ENCODE data around the gene ITPR3.

Gene ITPR3

GRCh38 chr6:33684428-33684896 is 63.3 kb downstream of the ITPR3 start:
- Histone ChIP-seq H3K4me1 (ENCODE audit: insufficient read depth, insufficient read length) (no peaks in the 10 kb centered on the region), H3K9me3 (ENCODE audit: insufficient read depth, low read length) (no peaks in the 10 kb centered on the region), H3K36me3 (ENCODE audit: insufficient read depth, insufficient read length, low read length) (peaks cover 24% of the 10 kb centered on the region), H3K4me3 (ENCODE audit: insufficient read length, low read depth) (no peak overlapping the region), H3K27me3 (ENCODE audit: insufficient read depth, insufficient read length) (no peaks in the 10 kb centered on the region), H3K9ac (ENCODE audit: insufficient read length, low read depth) (no peak overlapping the region)
- DNase-seq (ENCODE audit: low read depth, low spot score), result no peak
- TF ChIP-seq SUZ12 (IDR thresholded peaks at IDR 0.05; ENCODE audit: extremely low read depth, insufficient read depth, insufficient read length), result no peak
- TF ChIP-seq YY1 (IDR thresholded peaks at IDR 0.05; ENCODE audit: insufficient read depth, insufficient read length), result no peak
- TF ChIP-seq ZNF274 (IDR thresholded peaks at IDR 0.05; ENCODE audit: low read depth, low read length), result no peak

- Histone ChIP-seq H3K27me3 (ENCODE audit: insufficient read depth, insufficient read length) (no peaks in the 10 kb centered on the region), H3K4me3 (ENCODE audit: insufficient read length, low read depth) (no peak overlapping the region), H3K9ac (ENCODE audit: insufficient read length, low read depth) (no peak overlapping the region), H3K9me3 (ENCODE audit: insufficient read depth, low read length) (no peaks in the 10 kb centered on the region), H3K36me3 (ENCODE audit: insufficient read depth, insufficient read length, low read length) (peaks cover 24% of the 10 kb centered on the region), H3K4me1 (ENCODE audit: insufficient read depth, insufficient read length) (no peaks in the 10 kb centered on the region)
- no peak for TF ChIP-seq SUZ12 (IDR thresholded peaks at IDR 0.05; ENCODE audit: extremely low read depth, insufficient read depth, insufficient read length)
- TF ChIP-seq YY1 (IDR thresholded peaks at IDR 0.05; ENCODE audit: insufficient read depth, insufficient read length), result no peak
- TF ChIP-seq ZNF274 (IDR thresholded peaks at IDR 0.05; ENCODE audit: low read depth, low read length), result no peak
- DNase-seq (ENCODE audit: low read depth, low spot score), result no peak
Observed at GRCh38 chr6:33684983-33685382, 63.9 kb downstream of the ITPR3 start.

DNA sequence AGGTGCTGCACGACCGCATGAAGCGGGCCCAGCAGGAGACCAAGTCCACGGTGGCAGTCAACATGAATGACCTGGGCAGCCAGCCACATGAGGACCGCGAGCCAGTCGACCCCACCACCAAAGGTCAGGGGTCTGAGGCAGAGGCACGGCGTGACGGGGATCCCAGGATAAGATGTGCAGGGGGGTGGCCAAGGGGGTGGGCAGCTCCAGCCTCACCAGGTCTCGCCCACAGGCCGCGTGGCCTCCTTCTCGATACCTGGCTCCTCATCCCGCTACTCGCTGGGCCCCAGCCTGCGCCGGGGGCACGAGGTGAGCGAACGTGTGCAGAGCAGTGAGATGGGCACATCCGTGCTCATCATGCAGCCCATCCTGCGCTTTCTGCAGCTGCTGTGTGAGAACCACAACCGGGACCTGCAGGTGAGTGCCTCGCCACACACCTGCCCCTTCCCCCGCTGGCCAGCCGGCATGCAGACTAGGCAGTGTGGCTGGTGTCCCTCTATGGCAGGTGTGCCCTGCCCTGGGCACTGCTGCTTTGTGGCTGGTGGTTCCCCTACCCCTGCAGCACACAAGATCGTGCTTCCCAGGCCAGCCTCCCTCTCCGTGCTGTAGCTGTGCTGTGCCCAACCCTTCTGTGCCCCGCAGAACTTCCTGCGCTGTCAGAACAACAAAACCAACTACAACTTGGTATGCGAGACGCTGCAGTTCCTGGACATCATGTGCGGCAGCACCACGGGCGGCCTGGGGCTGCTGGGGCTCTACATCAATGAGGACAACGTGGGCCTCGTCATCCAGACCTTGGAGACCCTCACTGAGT is 64.5 kb downstream of the ITPR3 start:
- Histone ChIP-seq H3K4me3 (ENCODE audit: insufficient read length, low read depth) (no peak overlapping the region), H3K4me1 (ENCODE audit: insufficient read depth, insufficient read length) (no peaks in the 10 kb centered on the region), H3K36me3 (ENCODE audit: insufficient read depth, insufficient read length, low read length) (peaks cover 21% of the 10 kb centered on the region), H3K9ac (ENCODE audit: insufficient read length, low read depth) (no peak overlapping the region), H3K27me3 (ENCODE audit: insufficient read depth, insufficient read length) (no peaks in the 10 kb centered on the region), H3K9me3 (ENCODE audit: insufficient read depth, low read length) (no peaks in the 10 kb centered on the region)
- TF ChIP-seq SUZ12 (IDR thresholded peaks at IDR 0.05; ENCODE audit: extremely low read depth, insufficient read depth, insufficient read length), result no peak
- TF ChIP-seq YY1 (IDR thresholded peaks at IDR 0.05; ENCODE audit: insufficient read depth, insufficient read length), result no peak
- TF ChIP-seq ZNF274 (IDR thresholded peaks at IDR 0.05; ENCODE audit: low read depth, low read length), result no peak
- DNase-seq (ENCODE audit: low read depth, low spot score), result no peak

GRCh38 chr6:33686225-33686924 is 65.3 kb downstream of the ITPR3 start:
- no peaks in the 10 kb centered on the region for H3K27me3 ChIP-seq (ENCODE audit: insufficient read depth, insufficient read length)
- H3K36me3 ChIP-seq (ENCODE audit: insufficient read depth, insufficient read length, low read length), result peaks cover 29% of the 10 kb centered on the region
- no peak overlapping the region for H3K4me3 ChIP-seq (ENCODE audit: insufficient read length, low read depth)
- no peak overlapping the region for H3K9ac ChIP-seq (ENCODE audit: insufficient read length, low read depth)
- TF ChIP-seq YY1 (IDR thresholded peaks at IDR 0.05; ENCODE audit: insufficient read depth, insufficient read length), result no peak
- TF ChIP-seq ZNF274 (IDR thresholded peaks at IDR 0.05; ENCODE audit: low read depth, low read length), result no peak
- TF ChIP-seq SUZ12 (IDR thresholded peaks at IDR 0.05; ENCODE audit: extremely low read depth, insufficient read depth, insufficient read length), result no peak
- peaks cover 2% of the 10 kb centered on the region for H3K4me1 ChIP-seq (ENCODE audit: insufficient read depth, insufficient read length)
- H3K9me3 ChIP-seq (ENCODE audit: insufficient read depth, low read length), result no peaks in the 10 kb centered on the region
- no peak for DNase-seq (ENCODE audit: low read depth, low spot score)

GRCh38 chr6:33686981-33687975 is 66.2 kb downstream of the ITPR3 start:
- peaks cover 33% of the 10 kb centered on the region for H3K36me3 ChIP-seq (ENCODE audit: insufficient read depth, insufficient read length, low read length)
- no peak for DNase-seq (ENCODE audit: low read depth, low spot score)
- H3K4me1 ChIP-seq (ENCODE audit: insufficient read depth, insufficient read length), result peaks cover 8% of the 10 kb centered on the region

DNA sequence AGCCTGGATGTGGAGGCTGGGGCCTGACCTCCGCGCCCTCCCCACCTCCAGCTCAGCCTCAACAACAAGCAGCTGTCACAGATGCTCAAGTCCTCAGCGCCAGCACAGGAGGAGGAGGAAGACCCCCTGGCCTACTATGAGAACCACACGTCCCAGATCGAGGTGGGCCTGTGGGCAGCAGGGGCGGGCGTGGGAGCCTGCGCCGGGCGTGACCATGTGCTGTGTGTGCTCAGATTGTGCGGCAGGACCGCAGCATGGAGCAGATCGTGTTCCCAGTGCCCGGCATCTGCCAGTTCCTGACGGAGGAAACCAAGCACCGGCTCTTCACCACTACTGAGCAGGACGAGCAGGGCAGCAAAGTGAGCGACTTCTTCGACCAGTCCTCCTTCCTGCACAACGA is 66.9 kb downstream of the ITPR3 start:
- H3K36me3 ChIP-seq (ENCODE audit: insufficient read depth, insufficient read length, low read length), result peaks cover 36% of the 10 kb centered on the region
- H3K9me3 ChIP-seq (ENCODE audit: insufficient read depth, low read length), result no peaks in the 10 kb centered on the region
- no peaks in the 10 kb centered on the region for H3K27me3 ChIP-seq (ENCODE audit: insufficient read depth, insufficient read length)
- no peak for DNase-seq (ENCODE audit: low read depth, low spot score)
- peaks cover 8% of the 10 kb centered on the region for H3K4me1 ChIP-seq (ENCODE audit: insufficient read depth, insufficient read length)
- TF ChIP-seq SUZ12 (IDR thresholded peaks at IDR 0.05; ENCODE audit: extremely low read depth, insufficient read depth, insufficient read length) (no peak), ZNF274 (IDR thresholded peaks at IDR 0.05; ENCODE audit: low read depth, low read length) (no peak), YY1 (IDR thresholded peaks at IDR 0.05; ENCODE audit: insufficient read depth, insufficient read length) (no peak)
- H3K9ac ChIP-seq (ENCODE audit: insufficient read length, low read depth), result no peak overlapping the region
- H3K4me3 ChIP-seq (ENCODE audit: insufficient read length, low read depth), result no peak overlapping the region

More at GRCh38 chr6:33686981-33687975, 66.2 kb downstream of the ITPR3 start:
- no peak overlapping the region for H3K9ac ChIP-seq (ENCODE audit: insufficient read length, low read depth)
- no peak overlapping the region for H3K4me3 ChIP-seq (ENCODE audit: insufficient read length, low read depth)
- no peaks in the 10 kb centered on the region for H3K27me3 ChIP-seq (ENCODE audit: insufficient read depth, insufficient read length)
- no peaks in the 10 kb centered on the region for H3K9me3 ChIP-seq (ENCODE audit: insufficient read depth, low read length)
- TF ChIP-seq YY1 (IDR thresholded peaks at IDR 0.05; ENCODE audit: insufficient read depth, insufficient read length) (no peak), SUZ12 (IDR thresholded peaks at IDR 0.05; ENCODE audit: extremely low read depth, insufficient read depth, insufficient read length) (no peak), ZNF274 (IDR thresholded peaks at IDR 0.05; ENCODE audit: low read depth, low read length) (no peak)

All from NT2/D1 (cell line).